Heart left ventricle (tissue), 13 donors: ENCODE measurements around the gene OIT3.

Experiments used
- CTCF ChIP-seq, 12 donors: fragments of 200-600 bp; sonication (generic) in 4 of 12; IDR thresholded peaks; one replicate each; pipeline versions ENCODE4 v1.5.0 to v1.8.0; 2018 to 2022; ENCODE audit warnings: antibody characterized with exemption in 12 of 12, mild to moderate bottlenecking in 5 of 12
- POLR2A ChIP-seq, 2 donors: fragments of 450-650 bp; IDR thresholded peaks; one replicate each; pipeline ENCODE4 v1.6.1; 2017; ENCODE audit warnings: antibody characterized with exemption in 2 of 2, mild to moderate bottlenecking in 2 of 2, moderate library complexity in 2 of 2
- donor health status: ischemic (EF 13 %, LVEDD 7.1; RV severe dilation, severe dysfunction).
- donor health status: DM: no; HTN: yes; CAD: no.
- donor health status: DM: no; HTN: no; CAD: no.
- donor health status: ischemic (EF 25% LVEDD 6.9; RV normal size, moderate dysfunction).
- donor health status: ischemic (EF 25% LVEDD 5.7; RV mildly dilated, moderate dysfunction).
- donor health status: ischemic (EF 35%, LVEDD 5.7; RV mildly dilated, moderate dysfunction).
- donor health status: nonischemic (EF 11% LVEDD 7.7; RV severe dilation, severe dysfunction).
- donor health status: DM: yes; HTN: yes; CAD: no.
- donor health status: PGD.
- donor health status: ischemic (EF 29% LVEDD 5.4; RV normal size, mild dysfunction).
- donor health status: nonischemic (EF 23%, LVEDD 6.1; RV moderate dilation, normal function).

- no peak for TF ChIP-seq CTCF (IDR thresholded peaks at IDR 0.05)
- TF ChIP-seq POLR2A (IDR thresholded peaks at IDR 0.05): no peak
These were observed 30.6 kb upstream of the OIT3 start for GRCh38 chr10:72862957-72863356.
